ENCODE data around the gene PHACTR1.
A peak's percentile ranks its signal among the peaks of the same experiment; 100 is the strongest.

The PHACTR1 gene

DNA sequence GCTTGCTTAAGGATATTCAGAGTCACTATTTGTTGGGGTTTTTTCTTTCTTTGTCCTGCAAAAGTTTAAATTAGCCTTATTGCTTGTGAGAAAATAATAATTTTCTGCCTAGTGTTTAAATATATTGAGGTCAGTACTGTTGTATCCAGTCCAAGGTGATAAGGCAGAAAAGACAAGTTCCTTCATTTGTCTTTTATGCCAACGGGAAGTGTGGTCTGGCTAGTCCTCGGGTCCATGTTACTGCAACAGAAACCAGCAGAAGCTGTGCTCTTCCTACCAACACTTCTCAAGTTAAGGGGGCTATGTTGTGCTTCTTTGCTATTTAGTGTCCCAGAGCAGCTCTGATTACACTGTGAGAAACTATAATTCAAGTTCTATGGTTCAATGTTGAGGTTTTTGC, 310.6 kb downstream of the PHACTR1 start:
- H3K4me2 ChIP-seq: no peak overlapping the region
- H4K20me1 ChIP-seq: no peaks in the 10 kb centered on the region
- no peaks in the 10 kb centered on the region for H3K9me3 ChIP-seq (replicated peaks in 1 of 11)
- H3K27ac ChIP-seq: no peak overlapping the region
- H3K9ac ChIP-seq: no peak overlapping the region
- H3K27me3 ChIP-seq: no peaks in the 10 kb centered on the region
- no peak overlapping the region for H3K4me3 ChIP-seq
- no peaks in the 10 kb centered on the region for H3K36me3 ChIP-seq
- TF ChIP-seq Cebpa-rat (IDR thresholded peaks at IDR 0.05): no peak
- peaks cover 0 to under 1% (median 0%) of the 10 kb centered on the region in 10 experiments; a peak in 3 of 20 replicates for H3K4me1 ChIP-seq

DNA sequence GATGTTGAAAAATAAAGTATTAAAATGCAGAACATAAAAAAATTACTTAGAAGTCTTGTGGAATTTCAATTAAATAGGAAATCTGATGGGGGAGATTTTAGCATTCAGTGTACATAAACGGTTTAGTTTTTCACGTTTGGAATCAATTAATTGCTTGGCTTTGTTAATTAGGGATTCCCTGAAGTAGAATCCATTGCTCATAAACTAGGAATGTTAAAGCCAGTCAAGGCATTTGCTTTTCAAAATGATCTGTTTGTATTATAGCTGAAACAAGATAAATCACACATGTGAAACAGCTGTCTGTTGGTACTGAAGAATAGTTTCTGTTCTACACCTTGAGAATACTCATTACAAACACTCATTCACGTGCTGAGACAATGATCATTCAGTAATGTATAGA, 313.8 kb downstream of the PHACTR1 start:
- H3K36me3 ChIP-seq: no peaks in the 10 kb centered on the region
- H3K27me3 ChIP-seq: no peaks in the 10 kb centered on the region
- H3K9ac ChIP-seq: no peak overlapping the region
- H3K9me3 ChIP-seq (replicated peaks in 1 of 11): no peaks in the 10 kb centered on the region
- H3K4me2 ChIP-seq: no peak overlapping the region
- no peak overlapping the region for H3K4me3 ChIP-seq
- H3K4me1 ChIP-seq: peaks cover 9 to 25% (median 21%) of the 10 kb centered on the region in 10 experiments
- no peak overlapping the region for H3K27ac ChIP-seq
- H4K20me1 ChIP-seq: no peaks in the 10 kb centered on the region
- no peak for TF ChIP-seq Cebpa-rat (IDR thresholded peaks at IDR 0.05)

DNA sequence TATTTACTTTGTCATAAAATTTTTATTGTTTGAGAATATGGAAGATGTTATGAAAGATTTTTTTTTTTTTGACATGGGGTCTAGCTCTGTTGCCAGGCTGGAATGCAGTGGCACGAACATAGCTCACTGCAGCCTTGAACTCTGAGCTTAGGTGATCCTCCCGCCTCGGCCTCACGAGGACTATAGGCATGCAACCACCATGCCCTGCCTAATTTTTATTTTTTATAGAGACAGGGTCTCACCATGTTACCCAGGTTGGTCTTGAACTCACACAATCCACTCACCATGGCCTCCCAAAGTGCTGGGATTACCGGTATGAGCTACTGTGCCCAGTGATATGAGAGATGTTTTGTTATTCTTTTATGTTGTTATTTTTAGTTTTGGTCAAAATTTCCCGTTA, 316.0 kb downstream of the PHACTR1 start:
- Histone ChIP-seq H3K4me3 (no peak overlapping the region), H3K27ac (no peak overlapping the region), H3K9me3 (replicated peaks in 1 of 11) (peaks cover 0 to 4% (median 0%) of the 10 kb centered on the region in 11 experiments; a peak in 1 of 22 replicates), H3K4me1 (peaks cover 9 to 25% (median 21%) of the 10 kb centered on the region in 10 experiments), H4K20me1 (no peaks in the 10 kb centered on the region), H3K4me2 (peak overlapping the region; percentile 17 to 67 (median 52)), H3K36me3 (no peaks in the 10 kb centered on the region), H3K9ac (no peak overlapping the region), H3K27me3 (no peaks in the 10 kb centered on the region)
- no peak for TF ChIP-seq Cebpa-rat (IDR thresholded peaks at IDR 0.05)

DNA sequence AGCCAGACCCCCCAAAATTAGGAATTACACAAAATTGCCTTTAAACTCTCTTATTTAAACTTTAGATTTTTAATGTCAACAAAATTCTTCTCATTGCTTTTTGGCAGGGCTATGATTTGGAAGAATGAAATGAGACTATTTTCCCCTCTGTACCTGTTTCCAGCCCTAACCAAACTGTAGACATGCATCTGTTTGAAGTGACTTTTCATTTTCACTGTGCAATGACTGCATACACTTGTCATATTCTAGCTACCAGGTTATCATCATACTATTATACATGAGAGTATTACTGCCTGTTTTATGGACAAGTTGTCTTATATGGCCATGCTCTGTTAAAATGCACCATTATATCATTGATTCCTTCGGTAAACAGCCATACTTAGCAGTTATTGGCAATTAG, 316.6 kb downstream of the PHACTR1 start:
- Histone ChIP-seq H3K27me3 (no peaks in the 10 kb centered on the region), H3K4me1 (peaks cover 9 to 27% (median 22%) of the 10 kb centered on the region in 10 experiments), H3K9ac (no peak overlapping the region), H3K9me3 (replicated peaks in 1 of 11) (peaks cover 0 to 4% (median 0%) of the 10 kb centered on the region in 11 experiments; a peak in 1 of 22 replicates), H3K4me3 (no peak overlapping the region), H4K20me1 (no peaks in the 10 kb centered on the region), H3K36me3 (no peaks in the 10 kb centered on the region), H3K27ac (no peak overlapping the region), H3K4me2 (peak overlapping the region; percentile 17 to 67 (median 52); a peak in 21 of 22 replicates)
- TF ChIP-seq Cebpa-rat (IDR thresholded peaks at IDR 0.05): no peak

DNA sequence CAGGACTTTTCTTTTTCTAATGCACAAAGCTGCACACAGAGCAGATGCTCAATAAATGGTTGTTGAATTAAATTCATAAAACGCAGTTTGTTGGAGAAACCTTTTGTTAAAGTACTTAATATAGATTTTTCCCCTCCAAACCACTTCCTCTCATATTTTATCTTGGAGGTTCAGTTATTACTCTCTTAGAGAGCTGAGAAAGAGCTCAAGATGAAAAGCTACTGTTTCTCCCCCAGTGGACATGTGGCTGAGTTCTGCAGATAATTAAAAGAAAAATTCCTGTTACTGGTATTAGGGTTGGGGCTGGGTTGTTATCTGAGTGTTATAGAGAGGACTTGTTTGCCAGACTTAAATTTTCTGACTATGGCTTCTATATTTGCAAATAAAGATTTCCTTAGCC, 317.7 kb downstream of the PHACTR1 start:
- Histone ChIP-seq H4K20me1 (no peaks in the 10 kb centered on the region), H3K9me3 (replicated peaks in 1 of 11) (peaks cover 0 to 4% (median 0%) of the 10 kb centered on the region in 11 experiments; a peak in 1 of 22 replicates), H3K4me1 (peaks cover 9 to 32% (median 25%) of the 10 kb centered on the region in 10 experiments), H3K4me3 (no peak overlapping the region), H3K27ac (no peak overlapping the region), H3K36me3 (no peaks in the 10 kb centered on the region), H3K4me2 (peak overlapping the region in 7 of 11 experiments; percentile 9 to 67 (median 25); a peak in 9 of 22 replicates), H3K27me3 (no peaks in the 10 kb centered on the region), H3K9ac (no peak overlapping the region)
- no peak for TF ChIP-seq Cebpa-rat (IDR thresholded peaks at IDR 0.05)

DNA sequence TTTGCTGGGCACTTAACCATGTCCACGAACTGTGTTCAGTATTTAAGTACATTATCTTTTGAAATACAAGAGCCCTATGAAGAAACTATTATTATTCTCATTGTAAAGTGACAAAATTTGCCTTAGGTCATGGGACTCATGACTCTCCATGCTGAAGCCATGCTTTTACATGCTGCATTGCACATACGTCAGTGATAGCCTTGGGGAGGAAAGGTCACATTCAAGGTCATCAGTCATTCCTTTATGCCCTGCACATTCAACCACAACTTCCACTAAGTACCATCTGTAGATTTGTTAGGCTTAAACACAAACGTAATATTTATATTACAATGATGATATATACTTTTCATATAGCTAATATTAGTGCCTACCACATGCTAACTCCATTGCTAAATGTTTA, 319.0 kb downstream of the PHACTR1 start:
- no peaks in the 10 kb centered on the region for H3K27me3 ChIP-seq
- no peaks in the 10 kb centered on the region for H3K36me3 ChIP-seq
- peaks cover 0 to 4% (median 0%) of the 10 kb centered on the region in 11 experiments; a peak in 1 of 22 replicates for H3K9me3 ChIP-seq (replicated peaks in 1 of 11)
- H3K9ac ChIP-seq: no peak overlapping the region
- no peaks in the 10 kb centered on the region for H4K20me1 ChIP-seq
- peaks cover 9 to 32% (median 25%) of the 10 kb centered on the region in 10 experiments for H3K4me1 ChIP-seq
- H3K4me3 ChIP-seq: no peak overlapping the region
- no peak overlapping the region for H3K4me2 ChIP-seq
- H3K27ac ChIP-seq: no peak overlapping the region
- TF ChIP-seq Cebpa-rat (IDR thresholded peaks at IDR 0.05): no peak

DNA sequence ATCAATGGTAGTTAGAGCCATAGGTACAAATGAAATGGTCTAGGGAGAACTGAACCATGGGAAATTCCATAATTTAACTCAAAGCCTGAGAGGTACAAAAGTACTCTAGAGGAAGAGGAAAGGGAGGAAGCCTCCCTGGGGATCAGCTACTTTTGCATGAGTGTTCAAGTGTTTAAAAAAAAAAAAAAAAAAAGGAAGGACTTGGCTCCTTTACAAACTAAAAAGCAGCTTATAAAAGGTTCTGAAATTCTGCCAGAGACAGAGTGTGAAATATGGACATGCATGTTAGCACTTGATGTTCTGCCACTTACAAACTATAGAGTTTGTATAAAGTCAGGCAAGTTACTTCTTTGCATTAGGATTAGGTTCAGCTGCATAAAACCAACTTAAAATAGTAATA, 321.7 kb downstream of the PHACTR1 start:
- H3K4me2 ChIP-seq: peak overlapping the region in 6 of 11 experiments; percentile 10 to 27 (median 15); a peak in 5 of 22 replicates
- peaks cover 0 to 4% (median 0%) of the 10 kb centered on the region in 11 experiments; a peak in 1 of 22 replicates for H3K9me3 ChIP-seq (replicated peaks in 1 of 11)
- no peak overlapping the region for H3K9ac ChIP-seq

DNA sequence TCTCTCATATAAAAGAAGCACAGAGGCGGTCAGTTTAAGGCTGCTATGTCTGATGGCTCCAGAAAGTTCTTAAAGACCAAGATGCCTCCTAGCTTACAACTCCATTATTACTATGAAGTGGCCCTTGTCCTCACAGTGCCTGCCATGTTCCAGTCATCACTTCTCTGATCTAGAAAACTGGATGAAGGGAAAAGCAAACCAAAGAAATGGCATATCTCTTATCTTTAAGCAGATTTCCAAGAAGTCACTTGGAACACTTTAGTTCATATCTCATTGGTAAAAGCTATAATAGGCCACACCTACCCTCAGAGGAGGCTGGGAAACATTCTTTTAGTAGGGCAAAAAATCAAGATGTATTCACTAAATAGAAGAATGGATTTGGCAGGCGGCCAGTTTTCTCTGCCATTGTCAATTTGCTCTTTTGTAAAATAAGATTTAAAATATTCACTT, 322.2 kb downstream of the PHACTR1 start:
- Histone ChIP-seq H3K9me3 (replicated peaks in 1 of 11) (peaks cover 0 to 4% (median 0%) of the 10 kb centered on the region in 11 experiments; a peak in 1 of 22 replicates), H3K9ac (no peak overlapping the region), H3K27ac (no peak overlapping the region), H3K4me2 (peak overlapping the region in 4 of 11 experiments; percentile 10 to 27 (median 18); a peak in 4 of 22 replicates), H3K36me3 (no peaks in the 10 kb centered on the region), H3K4me1 (peaks cover 0 to 19% (median 11%) of the 10 kb centered on the region in 10 experiments; a peak in 12 of 20 replicates), H3K4me3 (no peak overlapping the region), H3K27me3 (no peaks in the 10 kb centered on the region), H4K20me1 (no peaks in the 10 kb centered on the region)
- TF ChIP-seq Cebpa-rat (IDR thresholded peaks at IDR 0.05): no peak

More for the DNA sequence above, 321.7 kb downstream of the PHACTR1 start:
- no peak for TF ChIP-seq Cebpa-rat (IDR thresholded peaks at IDR 0.05)
- no peak overlapping the region for H3K27ac ChIP-seq
- no peak overlapping the region for H3K4me3 ChIP-seq
- no peaks in the 10 kb centered on the region for H4K20me1 ChIP-seq
- H3K36me3 ChIP-seq: no peaks in the 10 kb centered on the region
- peaks cover 0 to 22% (median 14%) of the 10 kb centered on the region in 10 experiments; a peak in 18 of 20 replicates for H3K4me1 ChIP-seq
- H3K27me3 ChIP-seq: no peaks in the 10 kb centered on the region

DNA sequence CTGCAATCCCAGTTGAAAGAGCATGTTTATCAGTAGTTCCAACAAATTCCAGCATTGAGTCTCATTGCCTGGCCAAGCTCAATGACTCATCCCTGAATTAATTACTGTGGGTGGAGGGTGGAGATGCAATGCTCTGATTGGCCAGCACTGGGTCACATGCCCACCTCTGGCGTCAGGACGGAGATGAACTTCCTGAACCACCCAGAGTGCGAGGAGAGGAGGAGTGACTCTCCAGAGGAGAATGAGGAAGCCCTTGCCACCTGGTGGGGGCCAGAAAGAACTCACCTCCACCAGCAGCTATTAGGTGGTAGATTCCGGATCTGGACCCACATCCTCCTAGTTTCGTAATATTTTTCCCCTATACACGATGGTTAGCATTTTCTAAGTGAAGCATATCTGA, 327.8 kb downstream of the PHACTR1 start:
- Histone ChIP-seq H3K4me1 (no peaks in the 10 kb centered on the region), H3K36me3 (no peaks in the 10 kb centered on the region), H3K9ac (no peak overlapping the region), H3K27me3 (no peaks in the 10 kb centered on the region), H3K4me3 (no peak overlapping the region), H3K4me2 (no peak overlapping the region), H3K9me3 (replicated peaks in 1 of 11) (no peaks in the 10 kb centered on the region; a peak in 1 of 22 replicates), H3K27ac (no peak overlapping the region), H4K20me1 (no peaks in the 10 kb centered on the region)
- no peak for TF ChIP-seq Cebpa-rat (IDR thresholded peaks at IDR 0.05)

DNA sequence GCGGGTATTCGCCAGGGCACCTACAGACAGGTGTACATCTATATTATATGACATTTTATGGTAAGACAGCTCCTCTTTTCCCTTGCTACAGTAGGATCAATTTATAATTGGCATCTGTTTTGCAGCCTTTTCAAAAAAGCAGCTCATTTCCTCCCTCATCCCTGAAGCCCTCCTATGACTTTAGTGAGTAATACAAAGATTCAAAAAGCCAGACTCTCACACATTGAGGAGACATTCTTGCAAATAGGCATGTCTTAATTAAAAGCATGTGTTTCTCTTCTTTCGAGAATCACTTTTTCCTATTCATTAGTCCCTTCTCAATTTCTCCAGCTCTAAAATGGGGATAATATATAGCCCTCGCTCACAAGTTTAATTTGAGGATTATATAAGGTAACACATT, 328.3 kb downstream of the PHACTR1 start:
- no peaks in the 10 kb centered on the region for H3K4me1 ChIP-seq
- H3K36me3 ChIP-seq: no peaks in the 10 kb centered on the region
- no peak overlapping the region for H3K4me3 ChIP-seq
- H3K9me3 ChIP-seq (replicated peaks in 1 of 11): no peaks in the 10 kb centered on the region; a peak in 1 of 22 replicates
- TF ChIP-seq Cebpa-rat (IDR thresholded peaks at IDR 0.05): no peak
- no peak overlapping the region for H3K4me2 ChIP-seq
- no peak overlapping the region for H3K27ac ChIP-seq
- no peaks in the 10 kb centered on the region for H4K20me1 ChIP-seq
- no peak overlapping the region for H3K9ac ChIP-seq
- no peaks in the 10 kb centered on the region for H3K27me3 ChIP-seq
